ENCODE measurements around the gene NPTXR. TPM values are rescaled to one million over a fixed set of nuclear protein-coding genes. Genes with fewer than 3 reads are reported as not detected.

NPTXR gene
- total RNA-seq, 2 experiments from 2014 or later: 0.08 TPM; not detected in 1

GRCh38 chr22:38830845-38831108 is 13.1 kb downstream of the NPTXR start:
- Histone ChIP-seq H3K4me2 (ENCODE audit: low read length) (no peak overlapping the region), H3K79me2 (ENCODE audit: insufficient read depth, low read depth, low read length) (no peaks in the 10 kb centered on the region)
- TF ChIP-seq CTCF (conservative IDR thresholded peaks at IDR 0.05; ENCODE audit: low read length) (no peak), EZH2phosphoT487 (IDR thresholded peaks at IDR 0.05; ENCODE audit: borderline replicate concordance, low read depth, low read length) (no peak)

GRCh38 chr22:38830026-38830844 is 13.6 kb downstream of the NPTXR start:
- DNase-seq (ENCODE audit: low spot score): no peak
- no TSS peak for BruUV-seq (replicated peaks)
- intact Hi-C loops (cut with micrococcal nuclease; ENCODE audit: unreplicated experiment): no loop called here

More at GRCh38 chr22:38830845-38831108, 13.1 kb downstream of the NPTXR start:
- BruUV-seq (replicated peaks): no TSS peak
- POLR2A ChIA-PET: no interaction called here
- Histone ChIP-seq H3K36me3 (ENCODE audit: insufficient read depth, low read length) (no peaks in the 10 kb centered on the region), H2AFZ (ENCODE audit: low read length) (no peak overlapping the region), H3K4me3 (ENCODE audit: low read depth, low read length, poor library complexity, severe bottlenecking) (no peak overlapping the region), H3K27ac (ENCODE audit: low read depth, low read length, poor library complexity, severe bottlenecking) (no peak overlapping the region), H4K20me1 (ENCODE audit: insufficient read depth, low read length) (no peaks in the 10 kb centered on the region; the same call in 1 of the 2 replicates), H3K9me2 (ENCODE audit: insufficient read depth, low read length) (no peaks in the 10 kb centered on the region), H3K9me3 (ENCODE audit: low read length) (no peaks in the 10 kb centered on the region), H3K4me1 (ENCODE audit: insufficient read depth, low read length, poor library complexity, severe bottlenecking) (no peaks in the 10 kb centered on the region)
- CTCF ChIA-PET (ENCODE audit: unreplicated experiment): no interaction called here
- intact Hi-C loops (cut with micrococcal nuclease; ENCODE audit: unreplicated experiment): no loop called here
- no peak for DNase-seq (ENCODE audit: low spot score)

More at GRCh38 chr22:38830026-38830844, 13.6 kb downstream of the NPTXR start:
- no peaks in the 10 kb centered on the region for H3K9me2 ChIP-seq (ENCODE audit: insufficient read depth, low read length)
- H3K27ac ChIP-seq (ENCODE audit: low read depth, low read length, poor library complexity, severe bottlenecking): no peak overlapping the region
- H3K79me2 ChIP-seq (ENCODE audit: insufficient read depth, low read depth, low read length): no peaks in the 10 kb centered on the region
- no peaks in the 10 kb centered on the region for H3K9me3 ChIP-seq (ENCODE audit: low read length)
- no peaks in the 10 kb centered on the region for H3K4me1 ChIP-seq (ENCODE audit: insufficient read depth, low read length, poor library complexity, severe bottlenecking)
- ChIA-PET CTCF (ENCODE audit: unreplicated experiment) (no interaction called here), POLR2A (no interaction called here)
- no peak overlapping the region for H2AFZ ChIP-seq (ENCODE audit: low read length)
- TF ChIP-seq EZH2phosphoT487 (IDR thresholded peaks at IDR 0.05; ENCODE audit: borderline replicate concordance, low read depth, low read length) (no peak), CTCF (conservative IDR thresholded peaks at IDR 0.05; ENCODE audit: low read length) (no peak)
- H3K4me3 ChIP-seq (ENCODE audit: low read depth, low read length, poor library complexity, severe bottlenecking): no peak overlapping the region
- no peaks in the 10 kb centered on the region; the same call in 1 of the 2 replicates for H4K20me1 ChIP-seq (ENCODE audit: insufficient read depth, low read length)
- no peaks in the 10 kb centered on the region for H3K36me3 ChIP-seq (ENCODE audit: insufficient read depth, low read length)
- no peak overlapping the region for H3K4me2 ChIP-seq (ENCODE audit: low read length)

Data from OCI-LY7 (cell line).